K562 (cell line): ENCODE data around the gene GLIPR1L1. TPM values are rescaled to one million over a fixed set of nuclear protein-coding genes. Genes with fewer than 3 reads are reported as not detected.

ENCODE experiments used
- ARID1B ChIP-seq: fragments of 450-650 bp; IDR thresholded peaks from 2 replicates; pipeline ENCODE4 v1.6.1; 2016; ENCODE audit warnings: antibody characterized with exemption, mild to moderate bottlenecking, inconsistent platforms
- BCOR ChIP-seq: fragments of 450-650 bp; IDR thresholded peaks from 2 replicates; pipeline ENCODE4 v1.6.1; 2016
- BRD4 ChIP-seq: fragments of 200-600 bp; sonication (generic); IDR thresholded peaks from 2 replicates; pipeline ENCODE4 v1.6.1; 2017; ENCODE audit warnings: inconsistent platforms
- CREM ChIP-seq: IDR thresholded peaks from 2 replicates; pipeline ENCODE4 v1.6.1; 2014; ENCODE audit warnings: antibody characterized with exemption, low read depth
- FOSL1 ChIP-seq: fragments of 200-800 bp; sonication (Bioruptor generic); conservative IDR thresholded peaks from 2 replicates; pipeline ENCODE4 v1.6.1; 2016; ENCODE audit warnings: missing genetic modification characterization, missing compliant biosample characterization
- GABPA ChIP-seq: fragments of 200-800 bp; sonication (Bioruptor generic); conservative IDR thresholded peaks from 2 replicates; pipeline ENCODE4 v1.6.1; 2016; ENCODE audit warnings: low read depth, missing genetic modification characterization, missing compliant biosample characterization
- HIVEP1 ChIP-seq: fragments of 250-450 bp; sonication (Bioruptor Pico); IDR thresholded peaks from 2 replicates; pipeline ENCODE4 v1.4.0; 2020; ENCODE audit warnings: mild to moderate bottlenecking
- ILF3 ChIP-seq: fragments of 450-650 bp; IDR thresholded peaks from 2 replicates; pipeline ENCODE4 v1.6.1; 2018; ENCODE audit warnings: antibody characterized with exemption, mild to moderate bottlenecking, moderate library complexity, borderline replicate concordance
- LCOR ChIP-seq: sonication (generic); formaldehyde crosslinking; IDR thresholded peaks from 2 replicates; pipeline ENCODE4 v1.8.0; 2022; ENCODE audit warnings: mild to moderate bottlenecking, missing genetic modification reagents
- MAFK ChIP-seq: IDR thresholded peaks from 2 replicates; pipeline ENCODE4 v1.6.1; 2011; ENCODE audit warnings: low read length, improper control_type of control experiment
- RBM39 ChIP-seq: fragments of 200-400 bp; formaldehyde crosslinking; optimal IDR thresholded peaks from 2 replicates; pipeline ENCODE3; 2018; ENCODE audit warnings: low read depth, low read length
- SNIP1 ChIP-seq: fragments of 450-650 bp; IDR thresholded peaks from 2 replicates; pipeline ENCODE4 v1.7.1; 2017; ENCODE audit warnings: low read depth, mild to moderate bottlenecking
- STAG1 ChIP-seq: sonication (generic); formaldehyde crosslinking; IDR thresholded peaks from 2 replicates; pipeline ENCODE4 v1.5.0; 2020; ENCODE audit warnings: missing genetic modification reagents, borderline replicate concordance
- SUPT5H ChIP-seq: fragments of 450-650 bp; IDR thresholded peaks from 2 replicates; pipeline ENCODE4 v1.6.1; 2016
- TARDBP ChIP-seq: fragments of 450-650 bp; IDR thresholded peaks from 2 replicates; pipeline ENCODE4 v1.6.1; 2016
- XRCC3 ChIP-seq: fragments of 450-650 bp; IDR thresholded peaks from 2 replicates; pipeline ENCODE4 v1.6.1; 2017; ENCODE audit warnings: mild to moderate bottlenecking, moderate library complexity
- ZNF140 ChIP-seq: fragments of 250-450 bp; sonication (Bioruptor Pico); IDR thresholded peaks from 2 replicates; pipeline ENCODE4 v1.8.0; 2021; ENCODE audit warnings: moderate library complexity, mild to moderate bottlenecking, inconsistent platforms
- ZNF695 ChIP-seq: fragments of 450-650 bp; formaldehyde crosslinking; IDR thresholded peaks from 2 replicates; pipeline ENCODE4 v1.4.0; 2020; ENCODE audit warnings: mild to moderate bottlenecking, moderate library complexity
- polyA plus RNA-seq, 8 experiments: library from polyadenylated mRNA; depleted of rRNA in 4 of 8; stranded (reverse) in 5 of 8; unstranded in 3 of 8; fragments of >200 nt; fragmentation: Nextera tagmentation in 2 of 8; fragmentation: Illumina TruSeq in 1 of 8; extraction: Ambion mirVana in 2 of 8; extraction: Trizol in 1 of 8; gene quantifications; 2 replicates each; pipeline versions ENCODE4 v1.2.1 to v1.2.3, GENCODE V29; 2011 to 2014; ENCODE audit warnings: inconsistent platforms in 1 of 8, missing spikeins in 1 of 8
- total RNA-seq, 7 experiments: library from RNA; depleted of rRNA in 6 of 7; stranded (reverse); fragments of >200 nt in 6 of 7; fragmentation: Illumina TruSeq in 2 of 7; extraction: Trizol in 2 of 7; gene quantifications; 2 replicates each; pipeline versions ENCODE4 v1.2.1 to v1.2.3, GENCODE V29; 2011 to 2021; ENCODE audit warnings: low replicate concordance in 1 of 7
- TF ChIP-seq, protein P1 (sequence below): sonication (generic); formaldehyde crosslinking; IDR thresholded peaks from 2 replicates; pipeline ENCODE4 v1.8.0; 2023; ENCODE audit warnings: missing genetic modification reagents, mild to moderate bottlenecking, borderline replicate concordance
- TF ChIP-seq, protein P2 (sequence below), 2 experiments: fragments of 450-650 bp in 1 of 2; IDR thresholded peaks; 2 replicates each; pipeline ENCODE4 v1.6.1; 2011 to 2017; ENCODE audit warnings: low read depth in 2 of 2, antibody characterized with exemption in 1 of 2, borderline replicate concordance in 1 of 2, low read length in 1 of 2, mild to moderate bottlenecking in 1 of 2, mixed read lengths in 1 of 2; ENCODE audit not compliant: control insufficient read depth in 1 of 2
- TF ChIP-seq, protein P3 (sequence below): fragments of 450-650 bp; formaldehyde crosslinking; IDR thresholded peaks from 2 replicates; pipeline ENCODE4 v1.4.0; 2022; ENCODE audit warnings: mild to moderate bottlenecking, moderate library complexity

The GLIPR1L1 gene
- total and polyA plus RNA-seq, 9 of the 15 experiments (the other 6 are each of a cell fraction or from before 2014, with no cell fraction given), result not detected

DNA sequence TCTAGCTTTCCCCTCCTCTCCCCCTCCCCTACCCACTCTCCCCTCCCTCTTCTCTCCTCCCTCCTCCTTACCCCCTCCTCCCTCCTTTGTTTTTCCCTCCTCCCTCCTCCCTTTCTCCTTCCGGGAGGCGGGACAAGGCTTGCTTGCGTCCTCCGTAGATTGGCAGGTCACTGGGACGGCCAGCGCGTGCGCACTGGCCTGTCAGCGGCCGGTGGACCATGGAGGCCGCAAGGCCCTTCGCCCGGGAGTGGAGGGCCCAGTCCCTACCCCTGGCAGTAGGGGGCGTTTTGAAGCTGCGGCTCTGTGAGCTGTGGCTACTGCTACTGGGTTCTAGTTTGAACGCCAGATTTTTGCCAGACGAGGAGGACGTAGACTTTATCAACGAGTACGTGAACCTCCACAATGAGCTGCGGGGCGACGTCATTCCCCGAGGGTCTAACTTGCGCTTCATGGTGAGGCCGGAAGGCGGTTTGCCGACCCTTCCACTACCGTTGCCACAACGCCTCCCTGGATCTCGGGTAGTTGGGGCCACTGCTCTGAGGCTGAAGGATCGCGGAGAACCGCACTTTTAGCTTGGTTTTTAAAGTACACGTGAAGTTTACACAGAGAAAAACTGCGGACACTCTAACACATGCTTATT lies 56.5 kb downstream of the GLIPR1L1 start, which contains the start of gene GLIPR1L2 (continued):
- TF ChIP-seq, protein P1, sequence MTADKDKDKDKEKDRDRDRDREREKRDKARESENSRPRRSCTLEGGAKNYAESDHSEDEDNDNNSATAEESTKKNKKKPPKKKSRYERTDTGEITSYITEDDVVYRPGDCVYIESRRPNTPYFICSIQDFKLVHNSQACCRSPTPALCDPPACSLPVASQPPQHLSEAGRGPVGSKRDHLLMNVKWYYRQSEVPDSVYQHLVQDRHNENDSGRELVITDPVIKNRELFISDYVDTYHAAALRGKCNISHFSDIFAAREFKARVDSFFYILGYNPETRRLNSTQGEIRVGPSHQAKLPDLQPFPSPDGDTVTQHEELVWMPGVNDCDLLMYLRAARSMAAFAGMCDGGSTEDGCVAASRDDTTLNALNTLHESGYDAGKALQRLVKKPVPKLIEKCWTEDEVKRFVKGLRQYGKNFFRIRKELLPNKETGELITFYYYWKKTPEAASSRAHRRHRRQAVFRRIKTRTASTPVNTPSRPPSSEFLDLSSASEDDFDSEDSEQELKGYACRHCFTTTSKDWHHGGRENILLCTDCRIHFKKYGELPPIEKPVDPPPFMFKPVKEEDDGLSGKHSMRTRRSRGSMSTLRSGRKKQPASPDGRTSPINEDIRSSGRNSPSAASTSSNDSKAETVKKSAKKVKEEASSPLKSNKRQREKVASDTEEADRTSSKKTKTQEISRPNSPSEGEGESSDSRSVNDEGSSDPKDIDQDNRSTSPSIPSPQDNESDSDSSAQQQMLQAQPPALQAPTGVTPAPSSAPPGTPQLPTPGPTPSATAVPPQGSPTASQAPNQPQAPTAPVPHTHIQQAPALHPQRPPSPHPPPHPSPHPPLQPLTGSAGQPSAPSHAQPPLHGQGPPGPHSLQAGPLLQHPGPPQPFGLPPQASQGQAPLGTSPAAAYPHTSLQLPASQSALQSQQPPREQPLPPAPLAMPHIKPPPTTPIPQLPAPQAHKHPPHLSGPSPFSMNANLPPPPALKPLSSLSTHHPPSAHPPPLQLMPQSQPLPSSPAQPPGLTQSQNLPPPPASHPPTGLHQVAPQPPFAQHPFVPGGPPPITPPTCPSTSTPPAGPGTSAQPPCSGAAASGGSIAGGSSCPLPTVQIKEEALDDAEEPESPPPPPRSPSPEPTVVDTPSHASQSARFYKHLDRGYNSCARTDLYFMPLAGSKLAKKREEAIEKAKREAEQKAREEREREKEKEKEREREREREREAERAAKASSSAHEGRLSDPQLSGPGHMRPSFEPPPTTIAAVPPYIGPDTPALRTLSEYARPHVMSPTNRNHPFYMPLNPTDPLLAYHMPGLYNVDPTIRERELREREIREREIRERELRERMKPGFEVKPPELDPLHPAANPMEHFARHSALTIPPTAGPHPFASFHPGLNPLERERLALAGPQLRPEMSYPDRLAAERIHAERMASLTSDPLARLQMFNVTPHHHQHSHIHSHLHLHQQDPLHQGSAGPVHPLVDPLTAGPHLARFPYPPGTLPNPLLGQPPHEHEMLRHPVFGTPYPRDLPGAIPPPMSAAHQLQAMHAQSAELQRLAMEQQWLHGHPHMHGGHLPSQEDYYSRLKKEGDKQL (CRISPR knock-in tag), result no peak
- TF ChIP-seq ARID1B, result no peak
- TF ChIP-seq, protein P2, sequence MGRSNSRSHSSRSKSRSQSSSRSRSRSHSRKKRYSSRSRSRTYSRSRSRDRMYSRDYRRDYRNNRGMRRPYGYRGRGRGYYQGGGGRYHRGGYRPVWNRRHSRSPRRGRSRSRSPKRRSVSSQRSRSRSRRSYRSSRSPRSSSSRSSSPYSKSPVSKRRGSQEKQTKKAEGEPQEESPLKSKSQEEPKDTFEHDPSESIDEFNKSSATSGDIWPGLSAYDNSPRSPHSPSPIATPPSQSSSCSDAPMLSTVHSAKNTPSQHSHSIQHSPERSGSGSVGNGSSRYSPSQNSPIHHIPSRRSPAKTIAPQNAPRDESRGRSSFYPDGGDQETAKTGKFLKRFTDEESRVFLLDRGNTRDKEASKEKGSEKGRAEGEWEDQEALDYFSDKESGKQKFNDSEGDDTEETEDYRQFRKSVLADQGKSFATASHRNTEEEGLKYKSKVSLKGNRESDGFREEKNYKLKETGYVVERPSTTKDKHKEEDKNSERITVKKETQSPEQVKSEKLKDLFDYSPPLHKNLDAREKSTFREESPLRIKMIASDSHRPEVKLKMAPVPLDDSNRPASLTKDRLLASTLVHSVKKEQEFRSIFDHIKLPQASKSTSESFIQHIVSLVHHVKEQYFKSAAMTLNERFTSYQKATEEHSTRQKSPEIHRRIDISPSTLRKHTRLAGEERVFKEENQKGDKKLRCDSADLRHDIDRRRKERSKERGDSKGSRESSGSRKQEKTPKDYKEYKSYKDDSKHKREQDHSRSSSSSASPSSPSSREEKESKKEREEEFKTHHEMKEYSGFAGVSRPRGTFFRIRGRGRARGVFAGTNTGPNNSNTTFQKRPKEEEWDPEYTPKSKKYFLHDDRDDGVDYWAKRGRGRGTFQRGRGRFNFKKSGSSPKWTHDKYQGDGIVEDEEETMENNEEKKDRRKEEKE (IDR thresholded peaks at IDR 0.05; ENCODE audit: borderline replicate concordance in 1 of 2, control insufficient read depth in 1 of 2, low read depth in 2 of 2, low read length in 1 of 2), result no peak
- TF ChIP-seq HIVEP1 (CRISPR knock-in tag), result no peak
- TF ChIP-seq SUPT5H, result no peak
- TF ChIP-seq ZNF695 (CRISPR knock-in tag), result no peak
- TF ChIP-seq, protein P3, sequence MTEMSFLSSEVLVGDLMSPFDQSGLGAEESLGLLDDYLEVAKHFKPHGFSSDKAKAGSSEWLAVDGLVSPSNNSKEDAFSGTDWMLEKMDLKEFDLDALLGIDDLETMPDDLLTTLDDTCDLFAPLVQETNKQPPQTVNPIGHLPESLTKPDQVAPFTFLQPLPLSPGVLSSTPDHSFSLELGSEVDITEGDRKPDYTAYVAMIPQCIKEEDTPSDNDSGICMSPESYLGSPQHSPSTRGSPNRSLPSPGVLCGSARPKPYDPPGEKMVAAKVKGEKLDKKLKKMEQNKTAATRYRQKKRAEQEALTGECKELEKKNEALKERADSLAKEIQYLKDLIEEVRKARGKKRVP, result no peak
- TF ChIP-seq MAFK, result no peak
- TF ChIP-seq SNIP1, result no peak
- no peak for TF ChIP-seq BCOR
- no peak for TF ChIP-seq FOSL1
- no peak for TF ChIP-seq STAG1 (CRISPR knock-in tag)
- peak; percentile 85 for TF ChIP-seq GABPA (tag)
- TF ChIP-seq CREM, result no peak
- TF ChIP-seq RBM39, result no peak
- TF ChIP-seq LCOR (CRISPR knock-in tag), result no peak
- TF ChIP-seq BRD4, result no peak
- TF ChIP-seq ZNF140 (CRISPR knock-in tag), result no peak
- no peak for TF ChIP-seq XRCC3
- TF ChIP-seq TARDBP, result no peak
- TF ChIP-seq ILF3, result no peak
